K562 (cell line): Measurements from ENCODE around the gene SGMS1. TPM values are rescaled to one million over a fixed set of nuclear protein-coding genes. Genes with fewer than 3 reads are reported as not detected.
A peak's percentile ranks its signal among the peaks of the same experiment; 100 is the strongest.

Experiments used
- ARID1B ChIP-seq: fragments of 450-650 bp; IDR thresholded peaks from 2 replicates; pipeline ENCODE4 v1.6.1; 2016; ENCODE audit warnings: antibody characterized with exemption, mild to moderate bottlenecking, inconsistent platforms
- CBX3 ChIP-seq, 2 experiments: IDR thresholded peaks; 1 replicate in 1 of 2; 2 replicates in 1 of 2; pipeline ENCODE4 v1.6.1; 2012; ENCODE audit warnings: inconsistent platforms in 2 of 2, low read length in 2 of 2, borderline replicate concordance in 1 of 2, control low read depth in 1 of 2
- HMG20B ChIP-seq: fragments of 250-450 bp; sonication (Bioruptor Pico); IDR thresholded peaks from 2 replicates; pipeline ENCODE4 v1.5.0; 2021; ENCODE audit warnings: mild to moderate bottlenecking
- KLF16 ChIP-seq: IDR thresholded peaks from 2 replicates; pipeline ENCODE4 v1.6.1; 2016; ENCODE audit warnings: antibody characterized with exemption
- POLR2AphosphoS2 ChIP-seq: IDR thresholded peaks from 2 replicates; pipeline ENCODE4 v1.6.1; 2012; ENCODE audit warnings: low read length, improper control_type of control experiment
- POLR2AphosphoS5 ChIP-seq: IDR thresholded peaks from 2 replicates; pipeline ENCODE4 v1.6.1; 2011; ENCODE audit warnings: mild to moderate bottlenecking, low read depth, low read length, moderate library complexity; ENCODE audit not compliant: control insufficient read depth, insufficient read depth
- TARDBP ChIP-seq: fragments of 450-650 bp; IDR thresholded peaks from 2 replicates; pipeline ENCODE4 v1.6.1; 2016
- TEAD2 ChIP-seq: fragments of 450-650 bp; IDR thresholded peaks from 2 replicates; pipeline ENCODE4 v1.6.1; 2016; ENCODE audit warnings: missing genetic modification characterization, control low read depth, missing compliant biosample characterization
- ZNF507 ChIP-seq: conservative IDR thresholded peaks from 2 replicates; pipeline ENCODE4 v1.6.1; 2017; ENCODE audit warnings: missing genetic modification characterization, missing compliant biosample characterization
- polyA plus RNA-seq, 8 experiments: library from polyadenylated mRNA; depleted of rRNA in 4 of 8; stranded (reverse) in 5 of 8; unstranded in 3 of 8; fragments of >200 nt; fragmentation: Nextera tagmentation in 2 of 8; fragmentation: Illumina TruSeq in 1 of 8; extraction: Ambion mirVana in 2 of 8; extraction: Trizol in 1 of 8; gene quantifications; 2 replicates each; pipeline versions ENCODE4 v1.2.1 to v1.2.3, GENCODE V29; 2011 to 2014; ENCODE audit warnings: inconsistent platforms in 1 of 8, missing spikeins in 1 of 8
- total RNA-seq, 7 experiments: library from RNA; depleted of rRNA in 6 of 7; stranded (reverse); fragments of >200 nt in 6 of 7; fragmentation: Illumina TruSeq in 2 of 7; extraction: Trizol in 2 of 7; gene quantifications; 2 replicates each; pipeline versions ENCODE4 v1.2.1 to v1.2.3, GENCODE V29; 2011 to 2021; ENCODE audit warnings: low replicate concordance in 1 of 7
- TF ChIP-seq, protein P1 (sequence below): fragments of 450-650 bp; IDR thresholded peaks from 2 replicates; pipeline ENCODE4 v1.6.1; 2016; ENCODE audit warnings: mild to moderate bottlenecking
- TF ChIP-seq, protein P2 (sequence below): sonication (generic); formaldehyde crosslinking; IDR thresholded peaks from 2 replicates; pipeline ENCODE4 v1.8.0; 2022; ENCODE audit warnings: mild to moderate bottlenecking, low read depth, missing genetic modification reagents
- TF ChIP-seq, protein P3 (sequence below): fragments of 200-800 bp; sonication (Bioruptor generic); IDR thresholded peaks from 2 replicates; pipeline ENCODE4 v1.6.1; 2017; ENCODE audit warnings: missing genetic modification characterization, missing compliant biosample characterization

Gene SGMS1
- total and polyA plus RNA-seq, 9 of the 15 experiments (the other 6 are each of a cell fraction or from before 2014, with no cell fraction given) = 22.6 to 232 (median 82.2) TPM

DNA sequence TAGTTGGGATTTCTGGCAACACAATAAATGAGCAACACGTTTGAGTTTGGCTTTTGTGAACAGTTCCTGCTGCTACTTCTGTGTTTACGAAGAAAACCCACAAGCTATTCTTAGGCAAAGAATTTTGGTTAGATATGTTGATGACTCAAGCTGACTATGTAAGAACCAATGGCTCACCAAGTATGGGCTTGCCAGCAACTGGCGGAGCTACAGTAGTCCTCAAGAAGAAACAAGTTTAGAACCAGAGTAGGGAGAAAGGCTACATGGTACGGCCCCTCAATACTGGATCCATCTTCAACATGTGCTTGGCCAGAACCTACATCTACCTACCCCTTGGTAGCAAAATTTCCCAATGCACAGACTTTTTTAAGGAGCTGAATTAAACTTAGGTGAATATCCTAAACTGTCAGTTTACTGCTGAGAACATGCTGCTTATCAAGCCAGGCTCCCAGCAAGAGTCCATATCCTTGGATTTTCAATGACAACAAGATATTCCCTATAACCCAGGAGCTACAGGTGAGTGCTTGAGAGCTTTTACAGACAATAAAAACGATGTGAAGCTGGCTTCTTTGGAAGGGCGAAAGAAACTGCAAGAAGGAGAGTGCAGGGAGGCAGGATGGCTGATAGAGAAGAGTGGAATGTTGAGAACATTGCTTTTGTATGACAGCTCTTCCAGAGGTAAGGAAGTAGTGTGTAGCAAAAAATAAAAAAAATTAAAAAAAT, 298.1 kb downstream of the SGMS1 start (continued):
- TF ChIP-seq, protein P1, sequence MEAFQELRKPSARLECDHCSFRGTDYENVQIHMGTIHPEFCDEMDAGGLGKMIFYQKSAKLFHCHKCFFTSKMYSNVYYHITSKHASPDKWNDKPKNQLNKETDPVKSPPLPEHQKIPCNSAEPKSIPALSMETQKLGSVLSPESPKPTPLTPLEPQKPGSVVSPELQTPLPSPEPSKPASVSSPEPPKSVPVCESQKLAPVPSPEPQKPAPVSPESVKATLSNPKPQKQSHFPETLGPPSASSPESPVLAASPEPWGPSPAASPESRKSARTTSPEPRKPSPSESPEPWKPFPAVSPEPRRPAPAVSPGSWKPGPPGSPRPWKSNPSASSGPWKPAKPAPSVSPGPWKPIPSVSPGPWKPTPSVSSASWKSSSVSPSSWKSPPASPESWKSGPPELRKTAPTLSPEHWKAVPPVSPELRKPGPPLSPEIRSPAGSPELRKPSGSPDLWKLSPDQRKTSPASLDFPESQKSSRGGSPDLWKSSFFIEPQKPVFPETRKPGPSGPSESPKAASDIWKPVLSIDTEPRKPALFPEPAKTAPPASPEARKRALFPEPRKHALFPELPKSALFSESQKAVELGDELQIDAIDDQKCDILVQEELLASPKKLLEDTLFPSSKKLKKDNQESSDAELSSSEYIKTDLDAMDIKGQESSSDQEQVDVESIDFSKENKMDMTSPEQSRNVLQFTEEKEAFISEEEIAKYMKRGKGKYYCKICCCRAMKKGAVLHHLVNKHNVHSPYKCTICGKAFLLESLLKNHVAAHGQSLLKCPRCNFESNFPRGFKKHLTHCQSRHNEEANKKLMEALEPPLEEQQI = no peak
- TF ChIP-seq ARID1B (no peak), CBX3 (IDR thresholded peaks at IDR 0.05; ENCODE audit: borderline replicate concordance in 1 of 2, low read length in 2 of 2) (peak in 1 of 2 experiments; percentile 80; a peak in 2 of 3 replicates), POLR2AphosphoS2 (peak; percentile 61; the same call in 1 of the 2 replicates), TARDBP (no peak), KLF16 (no peak), TEAD2 (tag) (no peak), ZNF507 (tag) (no peak), POLR2AphosphoS5 (peak; percentile 71; the same call in 1 of the 2 replicates), HMG20B (CRISPR knock-in tag) (no peak)
- TF ChIP-seq, protein P2, sequence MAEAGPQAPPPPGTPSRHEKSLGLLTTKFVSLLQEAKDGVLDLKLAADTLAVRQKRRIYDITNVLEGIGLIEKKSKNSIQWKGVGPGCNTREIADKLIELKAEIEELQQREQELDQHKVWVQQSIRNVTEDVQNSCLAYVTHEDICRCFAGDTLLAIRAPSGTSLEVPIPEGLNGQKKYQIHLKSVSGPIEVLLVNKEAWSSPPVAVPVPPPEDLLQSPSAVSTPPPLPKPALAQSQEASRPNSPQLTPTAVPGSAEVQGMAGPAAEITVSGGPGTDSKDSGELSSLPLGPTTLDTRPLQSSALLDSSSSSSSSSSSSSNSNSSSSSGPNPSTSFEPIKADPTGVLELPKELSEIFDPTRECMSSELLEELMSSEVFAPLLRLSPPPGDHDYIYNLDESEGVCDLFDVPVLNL = no peak
- TF ChIP-seq, protein P3, sequence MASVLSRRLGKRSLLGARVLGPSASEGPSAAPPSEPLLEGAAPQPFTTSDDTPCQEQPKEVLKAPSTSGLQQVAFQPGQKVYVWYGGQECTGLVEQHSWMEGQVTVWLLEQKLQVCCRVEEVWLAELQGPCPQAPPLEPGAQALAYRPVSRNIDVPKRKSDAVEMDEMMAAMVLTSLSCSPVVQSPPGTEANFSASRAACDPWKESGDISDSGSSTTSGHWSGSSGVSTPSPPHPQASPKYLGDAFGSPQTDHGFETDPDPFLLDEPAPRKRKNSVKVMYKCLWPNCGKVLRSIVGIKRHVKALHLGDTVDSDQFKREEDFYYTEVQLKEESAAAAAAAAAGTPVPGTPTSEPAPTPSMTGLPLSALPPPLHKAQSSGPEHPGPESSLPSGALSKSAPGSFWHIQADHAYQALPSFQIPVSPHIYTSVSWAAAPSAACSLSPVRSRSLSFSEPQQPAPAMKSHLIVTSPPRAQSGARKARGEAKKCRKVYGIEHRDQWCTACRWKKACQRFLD (CRISPR knock-in tag) = peak; percentile 87
